Measurements from ENCODE around the gene SUN2.

DNA sequence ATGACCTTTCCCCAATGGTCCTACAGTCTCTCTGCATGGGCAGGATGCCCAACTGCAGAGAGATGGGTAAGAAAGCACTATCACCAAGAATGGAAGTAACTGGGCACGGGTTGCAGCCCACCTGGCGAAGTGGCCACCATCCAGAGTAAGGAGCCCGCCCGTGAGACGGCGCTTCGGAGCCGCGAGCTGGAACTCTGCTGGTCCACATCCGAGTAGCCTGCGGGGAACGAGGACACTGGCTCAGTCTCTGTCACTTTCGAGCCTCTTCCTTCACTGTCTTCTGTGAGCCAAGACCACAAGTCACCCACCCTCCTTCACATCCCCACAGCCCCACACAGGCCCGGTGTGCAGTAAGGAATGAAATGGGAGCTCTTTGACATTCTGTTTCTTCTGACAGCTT lies 5.7 kb downstream of the SUN2 start:
- TF ChIP-seq, protein P1, sequence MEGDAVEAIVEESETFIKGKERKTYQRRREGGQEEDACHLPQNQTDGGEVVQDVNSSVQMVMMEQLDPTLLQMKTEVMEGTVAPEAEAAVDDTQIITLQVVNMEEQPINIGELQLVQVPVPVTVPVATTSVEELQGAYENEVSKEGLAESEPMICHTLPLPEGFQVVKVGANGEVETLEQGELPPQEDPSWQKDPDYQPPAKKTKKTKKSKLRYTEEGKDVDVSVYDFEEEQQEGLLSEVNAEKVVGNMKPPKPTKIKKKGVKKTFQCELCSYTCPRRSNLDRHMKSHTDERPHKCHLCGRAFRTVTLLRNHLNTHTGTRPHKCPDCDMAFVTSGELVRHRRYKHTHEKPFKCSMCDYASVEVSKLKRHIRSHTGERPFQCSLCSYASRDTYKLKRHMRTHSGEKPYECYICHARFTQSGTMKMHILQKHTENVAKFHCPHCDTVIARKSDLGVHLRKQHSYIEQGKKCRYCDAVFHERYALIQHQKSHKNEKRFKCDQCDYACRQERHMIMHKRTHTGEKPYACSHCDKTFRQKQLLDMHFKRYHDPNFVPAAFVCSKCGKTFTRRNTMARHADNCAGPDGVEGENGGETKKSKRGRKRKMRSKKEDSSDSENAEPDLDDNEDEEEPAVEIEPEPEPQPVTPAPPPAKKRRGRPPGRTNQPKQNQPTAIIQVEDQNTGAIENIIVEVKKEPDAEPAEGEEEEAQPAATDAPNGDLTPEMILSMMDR (IDR thresholded peaks at IDR 0.05) = no peak
- no peak for TF ChIP-seq EP300 (IDR thresholded peaks at IDR 0.05)
- no peak for TF ChIP-seq POLR2AphosphoS5 (IDR thresholded peaks at IDR 0.05)

Data from upper lobe of left lung (tissue), 4 donors.